SK-N-SH treated with all-trans-retinoic acid at 6 μM for 48 hours (cell line): ENCODE measurements around the gene NSFL1C.

ENCODE experiments used
- ARNTL ChIP-seq: fragments of 450-650 bp; formaldehyde crosslinking; IDR thresholded peaks from 2 replicates; pipeline ENCODE4 v1.5.0; 2020; ENCODE audit warnings: low read depth, mild to moderate bottlenecking, moderate library complexity, borderline replicate concordance
- RARB ChIP-seq: fragments of 250-450 bp; sonication (Bioruptor Pico); IDR thresholded peaks from 2 replicates; pipeline ENCODE4 v1.8.0; 2021; ENCODE audit warnings: mild to moderate bottlenecking, moderate library complexity
- TCF4 ChIP-seq: fragments of 250-450 bp; sonication (Bioruptor Pico); IDR thresholded peaks from 2 replicates; pipeline ENCODE4 v1.8.0; 2021; ENCODE audit warnings: mild to moderate bottlenecking, moderate library complexity, borderline replicate concordance
- ZNF8 ChIP-seq: fragments of 450-650 bp; formaldehyde crosslinking; IDR thresholded peaks from 2 replicates; pipeline ENCODE4 v1.5.0; 2020; ENCODE audit warnings: mild to moderate bottlenecking, moderate library complexity
- TF ChIP-seq, protein P1 (sequence below): fragments of 250-450 bp; sonication (Bioruptor Pico); IDR thresholded peaks from 2 replicates; pipeline ENCODE4 v1.8.0; 2021; ENCODE audit warnings: low read depth, mild to moderate bottlenecking, moderate library complexity, borderline replicate concordance
- TF ChIP-seq, protein P2 (sequence below): fragments of 250-450 bp; sonication (Bioruptor Pico); IDR thresholded peaks from 2 replicates; pipeline ENCODE4 v1.5.1; 2020; ENCODE audit warnings: low read depth, mild to moderate bottlenecking, moderate library complexity
- TF ChIP-seq, protein P3 (sequence below): fragments of 250-450 bp; sonication (Bioruptor Pico); IDR thresholded peaks from 2 replicates; pipeline ENCODE4 v1.5.1; 2021; ENCODE audit warnings: mild to moderate bottlenecking, moderate library complexity

DNA sequence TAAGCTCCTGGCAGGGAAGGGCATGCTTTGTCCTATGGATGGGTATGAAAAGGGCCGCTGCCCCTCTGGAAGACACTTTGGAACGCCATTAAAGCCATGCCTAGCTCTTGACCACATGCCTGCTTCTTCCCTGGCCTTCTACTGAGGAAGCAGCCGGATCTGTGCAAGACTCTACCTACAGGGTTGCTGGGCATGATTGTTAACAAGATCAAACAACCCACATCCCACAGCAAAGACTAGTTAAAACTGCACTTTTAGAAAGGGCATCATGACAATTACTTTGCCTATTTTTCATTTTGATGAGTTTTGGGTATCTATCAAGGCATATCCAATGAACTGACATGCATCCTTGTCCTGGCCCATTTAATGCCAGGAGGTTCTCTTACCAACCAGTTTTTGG, 25.5 kb downstream of the NSFL1C start:
- TF ChIP-seq ARNTL (CRISPR knock-in tag) (no peak), TCF4 (no peak), ZNF8 (CRISPR knock-in tag) (no peak), RARB (CRISPR knock-in tag) (no peak)
- TF ChIP-seq, protein P1, sequence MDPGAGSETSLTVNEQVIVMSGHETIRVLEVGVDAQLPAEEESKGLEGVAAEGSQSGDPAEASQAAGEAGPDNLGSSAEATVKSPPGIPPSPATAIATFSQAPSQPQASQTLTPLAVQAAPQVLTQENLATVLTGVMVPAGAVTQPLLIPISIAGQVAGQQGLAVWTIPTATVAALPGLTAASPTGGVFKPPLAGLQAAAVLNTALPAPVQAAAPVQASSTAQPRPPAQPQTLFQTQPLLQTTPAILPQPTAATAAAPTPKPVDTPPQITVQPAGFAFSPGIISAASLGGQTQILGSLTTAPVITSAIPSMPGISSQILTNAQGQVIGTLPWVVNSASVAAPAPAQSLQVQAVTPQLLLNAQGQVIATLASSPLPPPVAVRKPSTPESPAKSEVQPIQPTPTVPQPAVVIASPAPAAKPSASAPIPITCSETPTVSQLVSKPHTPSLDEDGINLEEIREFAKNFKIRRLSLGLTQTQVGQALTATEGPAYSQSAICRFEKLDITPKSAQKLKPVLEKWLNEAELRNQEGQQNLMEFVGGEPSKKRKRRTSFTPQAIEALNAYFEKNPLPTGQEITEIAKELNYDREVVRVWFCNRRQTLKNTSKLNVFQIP (CRISPR knock-in tag), result no peak
- TF ChIP-seq, protein P2, sequence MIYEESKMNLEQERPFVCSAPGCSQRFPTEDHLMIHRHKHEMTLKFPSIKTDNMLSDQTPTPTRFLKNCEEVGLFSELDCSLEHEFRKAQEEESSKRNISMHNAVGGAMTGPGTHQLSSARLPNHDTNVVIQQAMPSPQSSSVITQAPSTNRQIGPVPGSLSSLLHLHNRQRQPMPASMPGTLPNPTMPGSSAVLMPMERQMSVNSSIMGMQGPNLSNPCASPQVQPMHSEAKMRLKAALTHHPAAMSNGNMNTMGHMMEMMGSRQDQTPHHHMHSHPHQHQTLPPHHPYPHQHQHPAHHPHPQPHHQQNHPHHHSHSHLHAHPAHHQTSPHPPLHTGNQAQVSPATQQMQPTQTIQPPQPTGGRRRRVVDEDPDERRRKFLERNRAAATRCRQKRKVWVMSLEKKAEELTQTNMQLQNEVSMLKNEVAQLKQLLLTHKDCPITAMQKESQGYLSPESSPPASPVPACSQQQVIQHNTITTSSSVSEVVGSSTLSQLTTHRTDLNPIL (CRISPR knock-in tag), result no peak
- TF ChIP-seq, protein P3, sequence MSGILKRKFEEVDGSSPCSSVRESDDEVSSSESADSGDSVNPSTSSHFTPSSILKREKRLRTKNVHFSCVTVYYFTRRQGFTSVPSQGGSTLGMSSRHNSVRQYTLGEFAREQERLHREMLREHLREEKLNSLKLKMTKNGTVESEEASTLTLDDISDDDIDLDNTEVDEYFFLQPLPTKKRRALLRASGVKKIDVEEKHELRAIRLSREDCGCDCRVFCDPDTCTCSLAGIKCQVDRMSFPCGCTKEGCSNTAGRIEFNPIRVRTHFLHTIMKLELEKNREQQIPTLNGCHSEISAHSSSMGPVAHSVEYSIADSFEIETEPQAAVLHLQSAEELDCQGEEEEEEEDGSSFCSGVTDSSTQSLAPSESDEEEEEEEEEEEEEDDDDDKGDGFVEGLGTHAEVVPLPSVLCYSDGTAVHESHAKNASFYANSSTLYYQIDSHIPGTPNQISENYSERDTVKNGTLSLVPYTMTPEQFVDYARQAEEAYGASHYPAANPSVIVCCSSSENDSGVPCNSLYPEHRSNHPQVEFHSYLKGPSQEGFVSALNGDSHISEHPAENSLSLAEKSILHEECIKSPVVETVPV (CRISPR knock-in tag), result no peak
